Testis (tissue), 3 donors: ENCODE data around the gene TBC1D30. TPM values are rescaled to one million over a fixed set of nuclear protein-coding genes. Genes with fewer than 3 reads are reported as not detected.
"Not testable (repeated sequence)": the region's sequence is repeated elsewhere in the genome, so short reads cannot be mapped to it uniquely, and the experiment has no call there.

Experiments used
- DNase-seq: peaks from one replicate; pipeline ENCODE4 v3.0.0-alpha.2; 2019
- H3K27ac ChIP-seq, 2 donors: fragments of 200-600 bp; sonication (generic); one replicate each; pipeline ENCODE4 v1.5.1; 2019
- H3K27me3 ChIP-seq: fragments of 200-600 bp; sonication (generic); one replicate; pipeline ENCODE4 v1.5.1; 2019
- H3K36me3 ChIP-seq: fragments of 200-600 bp; sonication (generic); one replicate; pipeline ENCODE4 v1.5.1; 2017; ENCODE audit warnings: low read depth; ENCODE audit errors: missing control alignments
- H3K4me1 ChIP-seq: fragments of 200-600 bp; sonication (generic); one replicate; pipeline ENCODE4 v1.5.1; 2019
- H3K4me3 ChIP-seq, 2 donors: fragments of 200-600 bp; sonication (generic); one replicate each; pipeline ENCODE4 v1.5.1; 2017 to 2019
- H3K9me3 ChIP-seq: fragments of 200-600 bp; sonication (generic); one replicate; pipeline ENCODE4 v1.5.1; 2017
- POLR2A ChIP-seq: fragments of 450-650 bp; IDR thresholded peaks from one replicate; pipeline ENCODE4 v1.6.1; 2017; ENCODE audit warnings: antibody characterized with exemption, mild to moderate bottlenecking, moderate library complexity
- WGBS, 2 donors: methylation state at CpG; one replicate each; pipeline ENCODE4 v1.1.5; 2018; 5-methylcytosine and 5-hydroxymethylcytosine counted together
- intact Hi-C: fragments of 100-400 bp; cut with DNase I; formaldehyde crosslinking; loops from one replicate; pipeline ENCODE4 v1.15.1; 2023; ENCODE audit warnings: low total_unique reads
- polyA plus RNA-seq: library from polyadenylated mRNA; stranded (reverse); fragments of 350-450 nt; fragmentation: Illumina TruSeq; extraction: RNeasy Lipid Tissue Mini Kit (QIAGEN cat#74804); gene quantifications from one replicate; pipeline ENCODE4 v1.2.3, GENCODE V29; 2014; ENCODE audit warnings: low read depth, low replicate concordance; ENCODE audit not compliant: insufficient read depth
- total RNA-seq, 2 donors: library from RNA; depleted of rRNA; stranded (reverse); fragments of >200 nt; gene quantifications; one replicate each; pipeline ENCODE4 v1.2.3, GENCODE V29; 2016
- TF ChIP-seq, protein P1 (sequence below), 3 experiments: fragments of 450-650 bp in 2 of 3; fragments of 200-600 bp in 1 of 3; sonication (generic) in 1 of 3; IDR thresholded peaks; one replicate each; pipeline ENCODE4 v1.5.1; 2016 to 2019; ENCODE audit warnings: antibody characterized with exemption in 3 of 3, mild to moderate bottlenecking in 2 of 3, moderate library complexity in 1 of 3

TBC1D30 gene
- total and polyA plus RNA-seq, 3 donors from 2014 or later: 7.0 to 8.7 (median 8.3) TPM

DNA sequence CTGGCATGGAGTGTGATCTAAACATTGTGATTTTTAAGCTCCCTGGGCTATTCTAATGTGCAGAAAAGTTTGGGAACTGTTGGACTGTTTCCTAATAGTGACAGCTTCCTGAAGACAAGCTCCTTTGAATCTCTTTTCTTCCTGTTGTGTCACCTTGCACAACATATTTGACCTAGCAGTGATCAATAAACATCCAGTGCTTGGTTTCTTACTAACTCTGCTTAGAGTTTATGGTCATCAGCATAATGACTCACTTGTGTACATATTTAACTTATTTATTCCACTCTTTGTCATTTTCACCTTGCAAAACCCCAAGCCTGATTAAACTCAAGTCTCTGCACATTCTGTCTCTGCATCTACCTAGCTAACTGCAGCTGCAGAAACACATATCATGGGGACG, 27.3 kb upstream of the TBC1D30 start:
- Histone ChIP-seq H3K4me3 (no peak overlapping the region), H3K27me3 (no peaks in the 10 kb centered on the region), H3K9me3 (no peaks in the 10 kb centered on the region), H3K4me1 (no peaks in the 10 kb centered on the region), H3K27ac (no peak overlapping the region), H3K36me3 (no peaks in the 10 kb centered on the region)
- WGBS, 2 donors: 86 to 100% methylated on average over 1 of the region's 1 CpG
- no peak for TF ChIP-seq POLR2A
- TF ChIP-seq, protein P1, sequence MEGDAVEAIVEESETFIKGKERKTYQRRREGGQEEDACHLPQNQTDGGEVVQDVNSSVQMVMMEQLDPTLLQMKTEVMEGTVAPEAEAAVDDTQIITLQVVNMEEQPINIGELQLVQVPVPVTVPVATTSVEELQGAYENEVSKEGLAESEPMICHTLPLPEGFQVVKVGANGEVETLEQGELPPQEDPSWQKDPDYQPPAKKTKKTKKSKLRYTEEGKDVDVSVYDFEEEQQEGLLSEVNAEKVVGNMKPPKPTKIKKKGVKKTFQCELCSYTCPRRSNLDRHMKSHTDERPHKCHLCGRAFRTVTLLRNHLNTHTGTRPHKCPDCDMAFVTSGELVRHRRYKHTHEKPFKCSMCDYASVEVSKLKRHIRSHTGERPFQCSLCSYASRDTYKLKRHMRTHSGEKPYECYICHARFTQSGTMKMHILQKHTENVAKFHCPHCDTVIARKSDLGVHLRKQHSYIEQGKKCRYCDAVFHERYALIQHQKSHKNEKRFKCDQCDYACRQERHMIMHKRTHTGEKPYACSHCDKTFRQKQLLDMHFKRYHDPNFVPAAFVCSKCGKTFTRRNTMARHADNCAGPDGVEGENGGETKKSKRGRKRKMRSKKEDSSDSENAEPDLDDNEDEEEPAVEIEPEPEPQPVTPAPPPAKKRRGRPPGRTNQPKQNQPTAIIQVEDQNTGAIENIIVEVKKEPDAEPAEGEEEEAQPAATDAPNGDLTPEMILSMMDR (IDR thresholded peaks at IDR 0.05): no peak
- no peak for DNase-seq
- intact Hi-C loops: no loop called here

DNA sequence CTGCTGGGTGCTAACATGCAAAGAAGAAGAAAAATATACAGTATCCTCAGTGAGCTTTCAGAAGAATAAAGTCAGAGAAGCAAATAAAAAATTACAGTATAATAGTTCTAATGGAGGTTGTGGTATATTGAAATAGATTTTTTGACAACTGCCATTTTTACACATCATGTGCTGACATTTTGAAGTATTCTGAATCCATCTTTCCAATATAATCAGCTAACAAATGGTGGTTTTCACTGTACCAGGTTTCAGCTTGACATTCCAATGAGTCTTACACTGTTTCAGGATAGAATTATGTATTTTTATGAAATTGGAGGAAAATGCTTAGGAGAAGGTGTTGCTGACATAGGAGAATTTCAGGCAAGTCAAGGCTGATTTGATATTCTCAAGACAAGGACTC, 26.3 kb upstream of the TBC1D30 start:
- H3K4me1 ChIP-seq: no peaks in the 10 kb centered on the region
- TF ChIP-seq POLR2A: no peak
- TF ChIP-seq, protein P1 (IDR thresholded peaks at IDR 0.05): no peak

DNA sequence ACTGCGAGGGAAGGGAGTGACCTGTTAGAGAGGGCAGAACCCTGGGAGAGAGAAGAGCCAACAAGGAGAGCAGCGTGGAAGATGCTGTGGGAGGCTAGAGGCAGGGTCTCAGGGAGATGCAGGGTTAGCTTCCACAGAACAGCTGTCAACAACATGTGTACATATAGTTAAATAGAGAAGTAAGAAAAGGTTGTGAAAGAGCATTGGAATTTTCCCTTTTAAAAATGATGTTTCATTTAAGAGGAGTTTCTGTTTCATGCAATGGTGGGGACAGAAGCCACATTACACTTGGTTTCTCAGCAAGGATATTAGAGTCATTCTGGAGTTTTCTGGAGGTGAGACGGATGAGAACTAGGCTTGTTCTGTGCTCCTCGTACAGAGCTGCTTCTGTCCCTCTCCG, 23.8 kb upstream of the TBC1D30 start:
- intact Hi-C loops: no loop called here
- Histone ChIP-seq H3K27me3 (no peaks in the 10 kb centered on the region), H3K36me3 (no peaks in the 10 kb centered on the region), H3K4me3 (no peak overlapping the region), H3K4me1 (no peaks in the 10 kb centered on the region), H3K27ac (no peak overlapping the region), H3K9me3 (no peaks in the 10 kb centered on the region)
- 79 to 86% methylated on average over 4 to 5 of the region's 5 CpGs for WGBS, 2 donors
- DNase-seq: no peak
- TF ChIP-seq, protein P1 (IDR thresholded peaks at IDR 0.05): no peak
- no peak for TF ChIP-seq POLR2A

More for the DNA sequence above, 26.3 kb upstream of the TBC1D30 start:
- H3K27me3 ChIP-seq: no peaks in the 10 kb centered on the region
- intact Hi-C loops: no loop called here
- DNase-seq: no peak
- H3K36me3 ChIP-seq: no peaks in the 10 kb centered on the region
- H3K9me3 ChIP-seq: no peaks in the 10 kb centered on the region
- H3K4me3 ChIP-seq: no peak overlapping the region
- H3K27ac ChIP-seq: no peak overlapping the region

- no peaks in the 10 kb centered on the region for H3K36me3 ChIP-seq
- no peak for TF ChIP-seq POLR2A
- TF ChIP-seq, protein P1 (IDR thresholded peaks at IDR 0.05): no peak
- intact Hi-C loops: no loop called here
- H3K4me1 ChIP-seq: no peaks in the 10 kb centered on the region
- H3K27ac ChIP-seq: no peak overlapping the region
- H3K27me3 ChIP-seq: no peaks in the 10 kb centered on the region
- no peak for DNase-seq
- H3K9me3 ChIP-seq: no peaks in the 10 kb centered on the region
- 81% methylated on average over 2 of the region's 2 CpGs for WGBS, 2 donors
- H3K4me3 ChIP-seq: no peak overlapping the region
Measured at GRCh38 chr12:64801381-64801780, 23.1 kb upstream of the TBC1D30 start.

DNA sequence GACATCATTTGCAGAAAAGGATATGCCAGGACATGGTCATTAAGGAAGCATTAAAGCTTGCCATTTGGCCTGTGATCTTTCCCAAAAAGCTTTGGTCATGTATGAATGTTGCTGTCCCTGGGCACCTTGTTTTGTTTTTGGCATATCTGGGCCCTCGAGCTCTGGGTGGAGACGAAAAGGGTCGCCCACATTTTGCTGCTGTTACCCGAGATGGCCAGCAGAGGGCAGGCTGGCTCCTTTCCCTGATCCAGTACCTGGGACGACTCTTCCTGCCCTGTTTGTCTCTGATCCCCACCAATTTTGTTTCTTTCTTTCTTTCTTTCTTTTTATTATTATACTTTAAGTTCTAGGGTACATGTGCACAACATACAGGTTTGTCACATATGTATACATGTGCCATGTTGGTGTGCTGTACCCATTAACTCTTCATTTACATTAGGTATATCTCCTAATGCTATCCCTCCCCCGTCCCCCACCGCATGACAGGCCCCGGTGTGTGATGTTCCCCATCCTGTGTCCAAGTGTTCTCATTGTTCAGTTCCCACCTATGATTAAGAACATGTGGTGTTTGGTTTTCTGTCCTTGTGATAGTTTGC, 22.2 kb upstream of the TBC1D30 start:
- intact Hi-C loops: not testable (repeated sequence)
- 31 to 39% methylated on average over 6 to 8 of the region's 8 CpGs for WGBS, 2 donors

More for the DNA sequence above, 22.2 kb upstream of the TBC1D30 start:
- H3K27ac ChIP-seq, H3K27me3 ChIP-seq, H3K36me3 ChIP-seq, H3K4me3 ChIP-seq, H3K9me3 ChIP-seq, H3K4me1 ChIP-seq: not testable (repeated sequence)
- TF ChIP-seq, protein P1 (IDR thresholded peaks at IDR 0.05): peak in 2 of 3 experiments; percentile 35 to 80
- peak; percentile 59 for DNase-seq
